HG03378 (cell line): ENCODE data around the gene STAG2.
"Not testable (repeated sequence)": the region's sequence is repeated elsewhere in the genome, so short reads cannot be mapped to it uniquely, and the experiment has no call there.

ENCODE experiments used
- ATAC-seq: cut with Tn5 transposase; IDR thresholded peaks from one replicate; pipeline ENCODE4 v1.9.1; 2021; ENCODE audit warnings: mild to moderate bottlenecking, moderate library complexity; ENCODE audit not compliant: unreplicated experiment

The STAG2 gene

DNA sequence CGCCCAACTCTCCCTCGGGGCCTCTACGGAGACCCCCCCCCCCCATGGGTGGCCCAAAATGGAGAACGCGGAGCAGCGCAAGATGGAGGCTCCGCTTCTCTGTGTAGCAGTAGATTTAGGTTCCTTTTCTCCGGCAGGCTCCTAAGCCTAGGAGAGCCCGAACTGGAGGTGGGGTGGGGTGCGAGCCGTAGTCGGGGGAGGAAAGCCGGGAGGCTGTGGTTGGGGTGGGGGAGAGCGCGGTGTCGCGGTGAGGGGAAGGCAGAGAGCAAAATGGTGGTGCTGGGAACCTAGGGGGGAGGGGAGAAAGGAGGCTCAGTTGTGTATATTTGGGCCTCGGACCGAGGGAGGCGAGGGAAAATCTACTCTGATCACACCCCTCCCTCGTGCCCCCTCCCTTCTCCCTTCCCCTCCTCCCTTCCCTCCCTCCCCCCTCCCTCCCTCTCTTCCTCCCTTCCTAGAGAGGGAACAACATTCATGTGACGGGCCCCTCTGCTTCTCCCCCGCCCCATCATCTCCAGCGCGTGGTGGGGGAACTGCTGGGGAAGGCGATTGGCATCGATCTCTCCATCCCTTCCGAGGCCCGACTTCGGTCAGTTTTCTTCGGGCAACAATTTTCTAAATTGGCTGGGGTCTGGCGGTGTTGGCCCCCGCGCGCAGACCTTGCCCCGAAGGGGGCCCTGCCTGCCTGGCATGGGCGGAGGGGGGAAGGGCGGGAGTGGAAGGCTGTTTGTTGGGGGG, at the start of gene STAG2:
STAG2 (plus strand) TSS at position 439 of the 738 bp plus-strand sequence. CDS start 60,922 bp downstream, outside the sequence.
- ATAC-seq = no peak

DNA sequence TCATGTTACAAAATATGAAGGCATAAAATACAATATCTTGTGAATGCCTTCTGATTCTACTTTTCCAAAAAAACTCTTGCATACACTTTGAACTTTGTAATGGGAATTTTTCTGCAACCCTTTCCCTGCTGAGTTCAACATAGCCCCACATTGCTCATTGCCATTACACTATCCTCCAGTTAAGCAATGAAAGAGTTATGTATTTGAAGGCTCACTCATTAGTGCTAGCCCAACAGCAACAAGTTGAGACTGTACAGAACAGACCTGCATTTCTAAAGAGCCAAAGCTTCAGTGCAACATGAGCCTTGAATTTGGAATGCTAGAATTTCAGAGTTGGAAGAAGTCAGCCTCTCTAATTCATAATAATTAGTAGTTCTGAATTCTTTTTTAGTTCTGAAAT, 44.4 kb upstream of the STAG2 start:
- ATAC-seq = no peak

DNA sequence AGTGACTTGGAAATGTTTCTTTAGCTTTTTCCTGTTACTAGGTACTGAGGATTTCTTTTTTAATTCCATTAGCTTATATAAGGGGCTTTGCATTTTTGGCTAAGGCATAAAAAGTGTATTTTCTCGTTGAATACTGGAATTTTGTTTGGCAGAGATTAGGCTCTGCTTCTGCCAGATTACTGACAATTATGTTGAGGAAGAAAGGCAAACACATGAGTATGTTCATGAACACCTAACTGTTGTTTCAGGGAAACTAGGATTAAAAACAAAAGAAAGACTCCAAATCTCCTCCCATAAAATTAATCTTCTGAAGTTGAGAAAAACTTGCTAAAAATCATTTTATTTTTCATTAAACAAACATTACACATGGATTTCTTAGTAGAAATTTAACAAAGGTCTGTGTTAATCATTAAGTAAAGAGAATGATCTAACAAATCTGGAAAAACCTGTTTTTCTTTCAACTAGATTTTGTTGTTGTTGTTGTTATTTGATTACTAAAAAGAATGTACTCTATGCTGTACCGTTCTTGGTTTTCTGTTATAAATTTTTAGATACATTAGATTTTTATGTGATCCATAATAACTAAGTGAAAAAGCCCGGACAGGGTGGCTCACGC, 43.3 kb upstream of the STAG2 start:
- ATAC-seq = no peak

DNA sequence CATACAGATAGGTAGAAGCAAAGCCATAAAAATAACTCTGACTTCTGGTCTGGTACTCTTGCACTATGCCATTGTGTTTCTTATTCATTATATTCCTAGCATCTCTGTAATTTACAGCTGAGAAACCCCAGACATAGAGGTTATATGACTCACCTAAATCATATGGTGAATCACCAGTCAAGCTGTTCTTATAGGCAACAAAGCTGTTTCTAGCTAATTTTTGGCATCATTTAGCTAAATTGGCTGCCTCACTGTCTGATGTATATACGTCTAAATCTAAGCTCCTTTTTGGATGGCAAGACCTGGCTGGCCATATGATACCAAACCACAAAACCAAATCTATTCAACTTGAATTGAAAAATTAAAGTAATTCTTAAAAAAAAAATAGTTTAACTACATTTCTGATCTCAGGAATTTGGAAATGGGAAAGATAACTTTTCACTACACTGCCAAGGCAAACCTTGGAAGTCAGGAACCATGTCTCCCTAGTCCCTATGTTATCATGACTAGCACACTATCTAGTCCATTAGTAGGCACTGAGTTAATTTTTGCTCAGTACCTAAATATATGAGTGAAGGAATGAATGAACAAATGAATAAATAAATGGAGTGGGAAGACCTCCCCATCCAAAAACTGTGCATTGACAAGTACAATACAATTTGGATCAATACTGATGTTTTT, 41.3 kb upstream of the STAG2 start:
- ATAC-seq = no peak

DNA sequence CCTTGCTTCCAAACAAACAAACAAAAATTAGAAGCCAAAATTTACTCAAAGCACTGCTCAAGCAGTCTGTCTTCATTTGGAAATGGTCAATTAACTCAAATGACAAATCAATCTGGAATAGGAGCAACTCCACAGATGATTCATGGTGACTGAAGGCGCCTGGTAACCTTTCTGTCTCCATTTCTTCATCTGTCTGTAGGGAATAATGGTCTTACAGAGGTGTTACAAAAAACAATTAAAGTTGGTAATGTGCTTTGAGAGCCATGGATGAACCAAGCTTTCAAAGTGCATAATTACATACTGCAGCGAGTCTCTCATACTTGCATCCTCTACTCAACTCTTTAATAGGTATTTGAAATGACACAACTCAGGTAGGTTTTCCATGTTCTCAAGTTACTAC, 38.3 kb upstream of the STAG2 start:
- ATAC-seq = no peak

DNA sequence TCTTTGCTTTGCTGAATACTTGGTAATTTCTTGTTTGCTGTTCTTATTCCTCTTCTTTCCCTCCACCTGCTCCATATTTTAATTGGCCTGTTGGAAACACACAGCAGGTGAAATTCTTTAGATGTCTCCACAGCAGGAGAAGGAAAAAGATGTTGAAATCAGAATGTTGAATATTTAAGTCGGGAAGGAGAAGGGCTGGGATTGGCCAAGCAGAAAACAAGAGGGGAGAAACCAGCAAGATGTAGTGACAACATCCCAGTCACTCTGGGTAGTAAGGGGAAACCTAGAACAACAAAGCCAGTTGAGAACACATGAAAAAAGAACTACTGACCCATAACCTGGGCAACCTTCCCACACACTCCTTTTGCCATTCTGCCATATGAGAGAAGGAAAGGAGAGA, 37.3 kb upstream of the STAG2 start:
- ATAC-seq = no peak

DNA sequence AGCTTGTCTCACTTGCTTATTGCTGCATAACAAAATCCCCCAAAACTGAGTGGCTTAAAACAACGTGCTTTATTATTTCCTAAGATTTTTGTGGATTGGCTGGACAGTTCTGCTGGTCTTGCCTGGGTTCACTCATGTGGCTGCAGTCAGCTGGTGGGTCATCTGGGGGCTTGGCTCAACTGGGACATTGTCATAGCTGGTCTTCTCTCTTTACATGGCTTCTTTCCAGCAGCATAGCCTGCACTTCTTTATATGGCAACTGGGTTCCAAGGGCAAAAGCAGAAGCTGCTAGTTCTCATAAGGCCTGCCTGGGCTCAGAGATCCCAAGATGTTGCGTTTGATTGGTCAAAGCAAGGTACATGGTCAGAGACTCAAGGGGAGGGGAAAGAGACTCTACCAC, 33.7 kb upstream of the STAG2 start:
- no peak for ATAC-seq

DNA sequence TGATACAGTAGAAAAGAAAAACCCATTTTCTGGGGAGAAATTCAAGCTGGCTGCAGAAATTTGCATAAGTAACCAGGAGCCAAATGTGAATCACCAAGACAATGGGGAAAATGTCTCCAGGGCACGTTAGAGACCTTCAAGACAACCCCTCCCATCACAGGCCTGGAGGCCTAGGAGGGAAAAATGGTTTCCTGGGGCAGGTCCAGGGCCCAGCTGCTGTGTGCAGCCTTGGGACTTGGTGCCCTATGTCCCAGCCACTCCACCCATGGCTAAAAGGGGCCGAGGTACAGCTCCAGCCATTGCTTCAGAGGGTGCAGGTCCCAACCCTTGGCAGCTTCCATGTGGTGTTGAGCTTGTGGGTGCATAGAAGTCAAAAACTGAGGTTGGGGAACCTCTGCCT, 29.5 kb upstream of the STAG2 start:
- ATAC-seq = not testable (repeated sequence)

DNA sequence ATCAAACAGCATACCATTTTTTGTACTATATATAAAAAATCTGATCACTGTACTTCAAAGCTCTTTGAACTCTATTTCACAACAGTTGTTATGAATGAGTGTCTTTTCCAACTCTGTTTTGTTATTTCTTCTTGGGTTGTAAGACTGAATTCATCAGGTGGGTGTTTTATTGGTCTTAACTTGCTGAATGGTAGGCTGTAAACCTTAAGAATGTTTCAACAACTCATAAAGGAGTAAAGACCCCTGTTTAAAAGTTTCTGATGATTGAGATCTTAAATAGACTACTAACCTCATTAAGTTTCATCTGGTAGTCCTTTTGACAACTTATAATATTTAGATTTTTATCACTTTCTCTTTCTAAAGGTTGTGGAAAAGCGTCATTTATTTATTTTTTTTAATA, 18.4 kb upstream of the STAG2 start:
- ATAC-seq = no peak

DNA sequence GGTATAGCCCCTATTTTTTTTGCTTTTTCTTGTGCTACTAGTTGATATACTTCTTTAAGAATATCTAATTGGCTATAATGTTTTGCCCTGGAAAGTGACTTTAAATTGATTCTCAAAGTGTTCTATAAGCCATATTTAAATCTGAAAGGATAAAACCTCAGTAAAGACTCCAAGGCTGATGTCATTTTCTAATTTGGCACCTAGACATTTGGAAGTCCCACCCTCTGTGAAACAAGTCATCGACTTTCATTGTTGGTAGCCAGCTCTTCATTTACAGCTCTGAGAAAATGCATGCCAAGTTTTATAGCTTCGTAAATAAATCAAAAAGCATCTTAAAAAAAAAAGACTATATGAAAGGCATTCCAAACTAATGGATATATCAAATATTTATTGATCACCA, 18.0 kb upstream of the STAG2 start:
- ATAC-seq = no peak

DNA sequence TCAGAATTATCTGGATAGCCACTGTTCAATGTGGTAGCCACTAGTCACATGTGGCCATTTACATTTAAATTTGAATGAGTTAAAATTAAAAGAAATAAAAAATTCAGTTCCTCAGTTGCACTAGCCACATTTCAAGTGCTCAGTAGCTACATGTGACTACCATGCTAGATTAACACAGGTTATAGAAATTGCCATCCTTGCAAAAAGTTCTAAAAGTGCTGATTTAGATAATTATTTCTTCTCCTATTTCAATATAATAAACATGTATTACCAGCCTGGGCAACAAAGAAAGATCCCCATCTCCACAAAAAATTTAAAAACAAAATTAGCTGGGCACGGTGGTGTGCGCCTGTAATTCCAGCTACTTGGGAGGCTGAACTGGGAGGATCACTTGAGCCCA, 11.7 kb upstream of the STAG2 start:
- no peak for ATAC-seq

DNA sequence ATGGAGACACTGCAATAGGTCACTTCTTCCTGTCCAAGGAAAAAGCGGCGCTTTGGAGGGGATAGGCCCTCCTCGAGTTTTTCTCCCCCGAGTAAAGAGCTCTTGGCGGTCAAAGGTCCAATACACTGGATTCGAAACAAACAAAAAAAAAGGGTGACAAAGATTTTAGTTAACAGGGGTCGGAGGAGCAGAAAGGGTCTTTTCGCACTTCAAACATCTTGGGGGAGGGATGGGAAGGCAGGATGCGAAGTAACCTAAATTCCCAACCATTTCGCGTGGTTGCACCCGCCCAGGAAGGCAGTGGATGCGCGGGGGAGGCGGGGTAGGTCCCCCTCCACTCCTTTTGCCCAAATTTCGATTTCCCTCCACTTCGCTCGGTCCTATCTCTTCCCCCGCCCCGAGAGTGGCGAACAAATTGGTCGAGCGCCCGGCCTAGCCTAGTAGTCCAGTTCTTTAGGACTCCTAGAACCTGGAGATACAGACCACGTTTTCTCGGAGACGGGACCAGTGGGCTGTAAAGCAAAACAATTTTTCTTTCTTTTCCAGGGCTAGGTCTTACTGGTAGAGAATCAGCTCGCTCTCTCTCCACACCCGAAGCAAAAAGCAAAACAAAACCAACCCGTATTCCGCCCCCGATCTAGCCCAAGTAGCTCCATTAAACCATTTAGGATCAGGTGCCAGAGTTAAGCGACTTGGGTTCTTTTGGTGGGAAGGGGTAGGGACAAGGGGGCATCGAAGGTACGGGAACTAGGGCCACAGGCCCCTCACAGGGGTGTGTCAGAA, 2.0 kb upstream of the STAG2 start:
- ATAC-seq = no peak

DNA sequence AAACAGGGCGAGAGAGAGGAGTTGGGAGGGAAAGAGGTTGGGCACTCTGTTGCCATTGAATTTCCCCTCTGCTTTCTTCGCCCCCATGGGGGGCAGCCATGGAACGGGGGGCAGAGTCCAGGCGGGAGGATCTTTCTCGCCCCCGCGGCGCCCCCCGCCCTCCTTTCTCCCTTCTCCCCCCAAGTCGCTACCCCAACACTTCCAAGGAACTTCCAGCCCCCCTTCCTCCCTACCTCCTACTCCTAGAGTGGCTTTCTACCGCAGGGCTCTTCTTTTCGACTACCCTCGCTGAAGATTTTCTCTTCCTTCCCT, 594 bp upstream of the STAG2 start:
- no peak for ATAC-seq

DNA sequence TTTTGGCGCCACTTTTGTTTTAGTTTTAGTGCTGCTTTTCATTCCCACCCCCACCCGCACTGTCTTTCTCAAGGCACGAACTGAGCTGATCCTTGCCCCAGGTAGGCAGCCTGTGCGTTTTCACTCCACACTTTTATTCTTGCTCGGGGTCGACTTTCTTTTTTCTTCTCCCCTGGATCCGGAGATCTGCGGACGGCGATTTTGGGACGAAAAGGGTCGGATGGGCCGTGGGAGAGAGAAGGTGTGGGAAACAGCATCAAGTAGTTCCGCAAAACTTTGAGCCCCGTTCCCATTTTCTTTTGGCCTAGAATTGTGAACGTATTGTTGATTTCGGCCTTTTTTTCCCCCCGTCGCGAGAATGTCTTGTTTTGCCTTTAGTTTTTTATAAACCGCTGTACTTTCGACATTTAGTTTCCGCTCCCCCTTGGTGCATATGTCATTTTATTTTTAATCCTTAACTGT, 531 bp downstream of the STAG2 start:
- ATAC-seq = no peak

DNA sequence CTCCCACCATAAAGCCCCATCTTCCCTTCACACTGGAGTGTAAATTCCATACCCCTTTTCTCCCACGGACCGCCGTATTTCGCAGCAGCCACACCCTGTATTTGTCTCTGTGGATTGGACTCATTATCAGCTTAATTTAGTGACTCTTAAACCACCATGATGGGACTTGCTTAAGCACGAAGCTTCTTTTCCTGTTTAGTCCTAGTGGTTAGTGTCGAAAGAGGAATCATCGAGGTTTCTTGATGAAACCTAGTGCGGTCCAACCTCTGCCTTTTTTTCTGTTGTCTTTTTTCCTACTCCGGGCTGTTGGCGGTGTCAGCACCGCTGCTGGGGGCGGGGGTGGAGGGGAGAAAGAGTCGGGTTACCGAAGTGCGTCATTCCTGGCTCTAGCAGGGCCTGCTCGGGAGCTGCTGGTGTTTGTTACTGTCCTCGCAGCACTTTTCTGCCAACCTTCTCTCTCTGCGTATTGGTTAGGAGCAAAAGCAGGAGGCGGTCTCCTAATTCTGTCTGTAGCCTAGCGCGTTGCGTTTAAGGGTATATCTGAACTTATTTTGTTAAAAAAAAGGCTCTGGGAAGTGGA, 1.4 kb downstream of the STAG2 start:
- peak; percentile 74 for ATAC-seq

DNA sequence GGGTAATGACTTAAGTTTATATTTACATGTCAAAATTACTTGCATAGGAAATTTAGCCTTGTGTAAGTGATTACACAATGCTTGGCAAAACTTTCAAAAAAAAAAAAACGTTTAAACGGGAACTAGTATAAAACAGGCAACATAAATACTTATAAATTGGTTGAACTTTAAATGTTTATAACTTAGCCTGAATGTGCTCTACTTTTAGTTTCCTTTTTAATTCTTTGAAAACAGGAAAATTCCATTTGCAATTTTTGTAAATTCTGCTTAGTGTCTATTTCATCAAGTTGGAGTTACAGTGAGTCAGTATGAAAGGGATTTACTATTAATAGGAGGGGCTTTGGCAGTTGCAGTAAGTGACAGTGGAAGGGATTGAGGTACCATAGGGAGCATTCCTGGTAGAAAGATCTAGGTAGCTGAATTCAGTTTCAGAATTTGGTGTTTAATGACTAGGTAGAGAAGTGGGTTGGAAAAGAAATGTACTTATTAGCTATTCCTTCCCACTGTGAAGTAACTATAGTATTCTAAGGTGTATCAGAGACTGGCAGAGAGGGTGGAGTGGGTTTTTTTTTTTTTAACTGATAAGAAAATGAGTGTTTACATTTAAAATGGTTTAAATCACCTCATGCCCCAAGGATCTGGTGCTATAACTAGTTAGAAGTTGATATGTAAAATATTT, 2.8 kb downstream of the STAG2 start:
- ATAC-seq = no peak

DNA sequence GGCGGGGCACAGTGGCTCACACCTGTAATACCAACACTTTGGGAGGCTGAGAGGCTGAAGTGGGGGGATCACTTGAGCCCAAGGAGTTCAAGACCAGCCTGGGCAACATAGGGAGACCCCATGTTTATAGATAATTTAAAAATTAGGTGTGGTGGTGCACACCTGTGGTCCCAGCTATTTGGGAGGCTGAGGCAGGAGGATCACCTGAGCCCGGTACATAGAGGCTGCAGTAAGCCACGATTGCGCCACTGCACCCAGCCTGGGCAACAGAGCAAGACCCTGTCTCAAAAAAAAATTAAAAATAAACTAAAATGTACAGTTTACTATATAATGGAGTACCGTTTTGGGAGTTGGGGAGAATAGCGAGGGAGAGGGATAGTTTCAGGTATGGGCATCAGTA, 4.2 kb downstream of the STAG2 start:
- ATAC-seq = no peak

DNA sequence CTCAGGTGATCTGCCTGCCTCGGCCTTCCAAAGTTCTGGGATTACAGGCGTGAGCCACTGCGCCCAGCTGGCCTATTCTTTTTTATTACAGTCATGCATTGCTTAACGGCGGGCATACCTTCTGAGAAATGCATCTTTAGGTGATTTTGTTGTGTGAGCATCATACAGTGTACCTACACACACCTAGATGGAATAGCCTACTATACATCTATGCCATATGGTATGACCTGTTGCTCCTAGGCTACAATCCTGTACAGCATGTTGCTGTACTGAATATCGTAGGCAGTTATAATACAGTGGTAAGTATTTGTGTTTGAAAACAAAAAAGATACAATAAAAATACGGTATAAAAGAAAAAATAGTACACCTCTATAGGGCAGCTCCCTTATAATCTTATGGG, 6.0 kb downstream of the STAG2 start:
- ATAC-seq = no peak

DNA sequence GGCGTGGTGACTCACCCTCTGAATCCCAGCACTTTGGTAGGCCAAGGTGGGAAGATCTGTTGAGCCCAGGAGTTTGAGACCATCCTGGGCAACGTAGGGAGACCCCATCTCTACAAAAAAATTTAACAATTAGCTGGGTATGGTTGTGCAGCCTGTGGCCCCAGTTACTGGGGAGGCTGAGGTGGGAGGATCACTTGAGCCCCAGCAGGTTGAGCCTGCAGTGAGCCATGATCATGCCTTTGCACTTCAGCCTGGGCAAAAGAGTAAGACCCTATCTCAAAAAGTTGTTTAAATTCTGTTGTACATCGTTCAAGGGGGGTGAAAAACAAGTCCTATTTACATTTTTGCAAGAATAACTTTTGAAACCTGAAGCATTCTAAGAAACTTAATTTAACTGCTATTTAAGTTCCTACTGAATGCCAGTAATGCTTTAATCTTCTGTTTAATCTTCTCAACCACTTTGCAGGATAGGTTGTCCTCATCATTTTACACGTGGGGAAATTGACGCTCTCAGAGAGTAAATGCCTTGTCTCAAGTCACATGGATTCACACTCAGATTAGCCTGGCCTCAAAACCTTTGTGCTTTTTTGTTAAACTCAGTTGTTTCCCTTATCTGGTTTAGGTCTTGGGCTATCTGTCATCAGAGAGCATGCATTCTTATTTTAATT, 7.0 kb downstream of the STAG2 start:
- ATAC-seq = no peak

DNA sequence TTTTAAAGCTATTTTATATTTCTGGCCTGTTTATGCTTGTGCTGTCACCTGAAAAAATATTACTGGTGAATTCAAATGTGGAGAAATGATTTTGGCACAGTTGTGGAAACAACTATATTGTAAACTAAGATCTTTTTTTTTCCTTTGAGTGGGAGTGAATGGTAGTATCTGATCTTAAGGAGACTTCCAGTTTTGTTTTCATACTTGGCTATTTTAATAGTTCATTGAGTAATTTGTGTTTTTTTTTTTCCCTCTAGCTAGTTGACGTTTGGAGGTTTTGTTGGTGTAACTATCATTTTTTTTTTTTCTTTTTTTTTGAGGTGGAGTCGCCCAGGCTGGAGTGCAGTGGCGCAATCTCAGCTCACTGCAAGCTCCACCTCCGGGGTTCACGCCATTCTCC, 10.5 kb downstream of the STAG2 start:
- no peak for ATAC-seq
